ACHN (cell line): ENCODE results near the gene SAC3D1.
A peak's percentile ranks its signal among the peaks of the same experiment; 100 is the strongest.
"Not testable (repeated sequence)": the region's sequence is repeated elsewhere in the genome, so short reads cannot be mapped to it uniquely, and the experiment has no call there.

ENCODE experiments used
- DNase-seq: peaks from one replicate; pipeline ENCODE4 v3.0.0-alpha.2; 2015
- in situ Hi-C: cut with HindIII; loops from 2 replicates; pipeline ENCODE4 v1.10.0; 2017; ENCODE audit warnings: low sequenced_read_pairs, low pct_ligation_motif_present, low pct_unique_long_range_greater_than_20kb

SAC3D1 gene

DNA sequence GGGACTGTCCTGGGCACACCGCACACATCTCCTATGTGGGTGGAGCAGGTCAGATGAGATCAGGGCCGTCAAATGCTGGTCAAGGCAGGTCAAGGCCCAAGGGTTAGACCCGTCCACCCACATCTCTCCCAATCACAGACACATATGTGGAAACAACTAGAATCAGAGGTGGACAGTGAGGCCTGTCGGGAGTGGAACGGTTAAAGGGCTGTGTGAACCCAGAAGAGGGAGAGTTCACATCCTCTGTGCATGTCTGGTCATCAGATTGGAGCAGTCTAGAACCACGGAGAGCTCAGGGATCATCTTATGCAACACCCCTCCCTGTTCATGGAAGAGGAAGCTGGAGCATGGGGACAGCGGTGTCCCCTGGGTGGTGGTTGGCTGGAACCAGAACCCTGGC is 21.2 kb upstream of the SAC3D1 start:
- in situ Hi-C loops: no loop called here

DNA sequence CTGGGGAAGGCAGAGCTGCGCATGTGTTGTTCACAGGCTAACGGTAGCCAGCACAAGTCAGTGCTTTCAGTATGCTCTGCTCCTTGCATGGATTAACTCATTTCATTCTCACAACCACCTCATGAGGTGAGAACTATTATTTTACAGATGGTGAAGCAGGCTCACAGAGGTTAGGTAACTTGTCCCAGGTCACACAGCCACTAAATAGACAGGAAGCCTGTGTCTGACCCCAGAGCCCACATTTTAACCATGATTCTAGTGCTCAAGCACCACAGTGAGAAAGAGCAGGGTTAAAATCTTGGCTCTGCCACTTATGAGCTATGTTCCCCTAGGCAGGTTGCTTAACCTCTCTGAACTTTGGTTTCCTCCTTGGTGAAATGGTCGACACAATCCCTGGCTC is 20.0 kb upstream of the SAC3D1 start:
- in situ Hi-C loops: no loop called here
- DNase-seq: no peak

More for the DNA sequence above, 21.2 kb upstream of the SAC3D1 start:
- no peak for DNase-seq

GRCh38 chr11:65021509-65021908 is 19.5 kb upstream of the SAC3D1 start:
- no peak for DNase-seq
- in situ Hi-C loops: no loop called here

- in situ Hi-C loops, DNase-seq: not testable (repeated sequence)
These were observed 17.5 kb upstream of the SAC3D1 start for GRCh38 chr11:65023502-65023901.

DNA sequence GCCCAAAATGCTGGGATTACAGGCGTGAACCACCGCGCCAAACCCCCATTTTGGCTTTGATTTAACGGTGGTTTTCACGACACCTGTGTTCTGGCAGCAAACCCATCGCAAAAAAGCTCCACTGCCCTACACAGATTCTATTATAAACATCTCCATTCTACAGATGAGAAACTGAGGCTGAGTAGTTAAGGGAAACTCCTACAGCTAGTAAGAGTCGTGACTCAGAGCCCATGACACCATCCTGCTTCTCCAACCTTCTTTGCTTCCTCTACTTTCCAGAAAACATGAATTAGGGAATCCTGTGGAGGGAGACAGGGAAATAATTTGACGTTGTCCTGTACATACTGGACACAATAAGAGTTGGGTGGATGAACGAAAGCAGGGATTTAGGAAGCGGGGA is 14.2 kb upstream of the SAC3D1 start:
- in situ Hi-C loops: no loop called here
- no peak for DNase-seq

DNA sequence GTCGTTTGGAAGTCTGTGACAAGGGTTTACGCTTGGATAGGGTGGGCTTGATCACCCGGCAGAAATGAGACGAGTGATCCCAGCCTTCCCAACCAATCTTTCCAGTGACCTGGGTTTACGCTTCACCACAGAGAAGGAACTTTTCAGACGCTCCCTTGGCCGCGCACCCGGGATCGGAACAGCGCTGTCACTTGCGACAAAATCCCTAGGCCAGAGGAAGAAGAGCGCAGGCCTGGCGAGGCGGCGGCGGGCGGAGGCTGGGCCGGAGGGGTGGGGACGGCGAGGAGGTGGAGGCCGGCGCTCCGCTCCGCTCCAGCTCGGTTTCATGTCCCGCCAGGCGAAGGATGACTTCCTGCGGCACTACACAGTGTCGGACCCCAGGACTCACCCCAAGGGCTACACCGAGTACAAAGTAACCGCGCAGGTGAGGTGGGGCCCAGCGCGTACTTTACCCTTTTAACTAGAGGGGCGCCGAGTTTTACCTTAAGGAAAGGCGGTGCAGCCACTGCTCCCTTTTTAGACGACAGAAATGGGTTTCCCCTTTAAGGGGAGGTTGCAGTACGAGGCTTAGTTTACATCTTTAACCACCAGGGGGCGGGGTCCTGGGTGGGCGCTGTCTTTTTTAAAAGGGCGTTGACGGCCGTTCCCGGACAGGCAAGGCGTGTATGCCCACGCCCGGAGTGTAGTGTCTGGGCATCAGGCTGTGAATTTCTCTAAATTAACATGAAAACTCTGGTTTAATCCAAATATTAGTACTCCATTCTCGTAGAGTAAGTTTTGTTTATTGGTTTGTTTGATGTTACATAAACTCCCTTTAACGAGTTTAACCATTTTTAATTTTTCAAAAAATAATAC is 13.6 kb upstream of the SAC3D1 start, which contains the start of gene SNX15:
Gene SNX15, plus strand, starts transcription at position 227 of the 855 bp plus-strand sequence. Its CDS starts 99 bp downstream, at position 326.
- in situ Hi-C loops: no loop called here
- peak; percentile 93 for DNase-seq

DNA sequence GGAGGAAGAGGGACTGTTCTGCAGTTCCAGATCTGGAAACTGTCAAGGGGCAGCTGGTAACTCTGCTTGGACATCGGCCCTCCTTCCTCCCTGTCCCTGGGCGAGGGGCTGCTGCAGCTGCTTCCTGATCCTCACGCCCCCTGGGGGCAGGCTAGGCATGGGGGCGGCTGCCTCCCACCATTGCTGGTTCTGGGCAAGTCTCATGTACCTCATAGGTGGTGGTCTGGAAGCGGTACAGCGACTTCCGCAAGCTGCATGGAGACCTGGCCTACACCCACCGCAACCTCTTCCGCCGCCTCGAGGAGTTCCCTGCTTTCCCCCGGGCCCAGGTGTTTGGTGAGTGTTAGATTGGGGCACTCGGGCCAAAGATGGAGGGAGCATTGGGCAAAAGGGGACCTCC is 8.8 kb upstream of the SAC3D1 start:
- in situ Hi-C loops: no loop called here
- no peak for DNase-seq

DNA sequence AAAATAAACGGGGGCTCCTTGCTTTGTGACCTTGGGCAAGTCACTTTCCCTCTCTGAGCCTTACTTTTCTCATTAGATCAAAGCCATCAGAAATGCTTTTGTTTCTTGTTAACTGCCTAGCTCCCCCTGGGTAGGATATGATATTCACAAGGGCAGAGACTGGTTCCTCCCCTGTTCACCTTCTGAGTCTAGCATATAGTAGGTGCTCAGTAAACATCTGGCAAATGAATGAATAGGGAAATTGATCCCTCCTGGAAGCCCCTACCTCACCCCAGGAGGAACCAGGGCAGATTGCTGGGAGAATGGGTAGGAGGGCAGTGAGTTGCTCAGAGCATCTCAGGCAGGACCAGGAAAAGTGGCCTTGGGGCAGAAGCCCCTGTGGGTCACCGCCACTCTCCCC is 6.6 kb upstream of the SAC3D1 start:
- in situ Hi-C loops: no loop called here
- DNase-seq: no peak

GRCh38 chr11:65035579-65035978 is 5.4 kb upstream of the SAC3D1 start:
- in situ Hi-C loops: no loop called here
- DNase-seq: no peak

GRCh38 chr11:65036931-65037330 is 4.1 kb upstream of the SAC3D1 start:
- no peak for DNase-seq
- in situ Hi-C loops: no loop called here

DNA sequence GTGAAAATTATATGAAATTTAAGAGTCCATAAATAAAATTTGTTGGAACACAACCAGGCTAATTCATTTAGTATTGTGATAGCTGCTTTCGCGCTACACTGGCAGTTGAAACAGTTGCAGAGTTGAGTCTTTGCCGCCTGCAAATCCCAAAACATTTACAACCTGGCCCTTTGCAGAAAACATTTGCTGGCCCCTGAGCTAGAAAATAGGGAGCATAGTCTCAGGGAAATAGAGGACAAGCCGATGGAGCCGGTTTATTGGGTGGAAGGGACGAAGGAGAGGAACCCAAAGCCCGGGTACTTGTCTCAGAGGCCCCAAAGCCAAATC is 527 bp upstream of the SAC3D1 start:
- in situ Hi-C loops: no loop called here
- DNase-seq: no peak

- DNase-seq: no peak
These were observed 1.9 kb downstream of the SAC3D1 start for GRCh38 chr11:65042891-65043290.

GRCh38 chr11:65043881-65044501 is 3.0 kb downstream of the SAC3D1 start:
- in situ Hi-C loops: no loop called here
- DNase-seq: no peak

More at GRCh38 chr11:65042891-65043290, 1.9 kb downstream of the SAC3D1 start:
- in situ Hi-C loops: no loop called here

- DNase-seq: no peak
- in situ Hi-C loops: no loop called here
These were observed 4.1 kb downstream of the SAC3D1 start for GRCh38 chr11:65045061-65045460.

GRCh38 chr11:65045728-65046127 is 4.7 kb downstream of the SAC3D1 start:
- DNase-seq: no peak
- in situ Hi-C loops: no loop called here

DNA sequence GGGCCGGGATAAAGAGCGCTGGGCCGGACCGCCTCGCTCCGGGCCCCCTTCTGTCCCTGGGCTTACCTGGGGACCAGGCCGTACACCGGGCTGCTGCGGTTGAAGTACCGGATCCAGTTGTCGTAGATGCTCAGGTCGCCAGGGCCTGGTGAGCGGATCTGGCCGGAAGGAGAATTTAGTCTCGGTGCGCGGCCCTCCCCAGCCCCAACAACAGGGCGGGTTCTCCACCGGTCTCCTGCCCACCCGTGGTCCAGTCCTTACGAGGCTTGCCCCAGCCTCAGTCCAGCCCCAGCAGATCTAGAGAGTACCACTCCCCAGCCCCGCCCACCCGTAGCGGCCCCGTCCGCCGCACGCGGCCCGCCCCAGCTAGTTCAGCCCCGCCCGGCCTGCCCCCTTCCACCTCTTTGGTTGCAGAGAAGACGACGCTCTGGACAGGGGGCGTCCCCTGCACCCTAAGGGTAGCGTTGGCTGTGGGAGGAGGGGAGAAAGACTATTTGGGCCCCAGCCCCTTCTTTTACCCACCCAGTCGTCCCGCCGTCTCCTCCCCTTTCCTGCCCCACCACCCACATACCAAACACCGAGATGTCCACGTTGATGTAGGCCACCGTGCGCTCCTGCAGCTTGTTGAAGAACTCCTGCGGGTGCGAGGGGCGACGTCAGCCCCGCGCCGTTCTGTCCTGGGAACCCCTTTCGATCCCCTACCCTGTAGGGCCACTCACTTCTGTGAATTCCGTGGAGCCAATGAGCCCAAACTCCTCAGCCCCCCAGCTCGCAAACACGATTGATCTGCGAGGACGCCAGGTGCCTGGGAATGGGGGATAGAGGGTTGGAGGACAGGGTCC is 6.8 kb downstream of the SAC3D1 start:
- no peak for DNase-seq
- in situ Hi-C loops: no loop called here

DNA sequence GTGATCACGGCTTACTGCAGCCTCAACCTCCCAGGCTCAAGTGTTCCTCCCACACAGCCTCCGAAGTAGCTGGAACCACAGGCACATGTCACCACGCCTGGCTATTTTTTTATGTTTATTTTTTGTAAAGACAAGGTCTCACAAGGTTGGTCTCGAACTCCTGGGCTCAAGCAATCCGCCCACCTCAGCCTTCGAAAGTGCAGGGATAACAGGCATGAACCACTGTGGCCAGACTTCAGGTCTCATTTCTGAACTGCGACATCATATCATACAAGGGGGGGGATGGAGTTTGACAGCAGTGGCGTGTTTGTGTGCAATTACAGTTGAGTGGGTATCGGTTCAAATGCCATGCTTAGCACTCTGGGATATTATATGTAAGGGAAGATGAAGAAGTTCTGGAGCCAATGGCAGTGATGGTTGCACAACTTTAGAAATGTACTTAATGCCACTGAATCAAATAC is 10.4 kb downstream of the SAC3D1 start:
- in situ Hi-C loops: no loop called here

DNA sequence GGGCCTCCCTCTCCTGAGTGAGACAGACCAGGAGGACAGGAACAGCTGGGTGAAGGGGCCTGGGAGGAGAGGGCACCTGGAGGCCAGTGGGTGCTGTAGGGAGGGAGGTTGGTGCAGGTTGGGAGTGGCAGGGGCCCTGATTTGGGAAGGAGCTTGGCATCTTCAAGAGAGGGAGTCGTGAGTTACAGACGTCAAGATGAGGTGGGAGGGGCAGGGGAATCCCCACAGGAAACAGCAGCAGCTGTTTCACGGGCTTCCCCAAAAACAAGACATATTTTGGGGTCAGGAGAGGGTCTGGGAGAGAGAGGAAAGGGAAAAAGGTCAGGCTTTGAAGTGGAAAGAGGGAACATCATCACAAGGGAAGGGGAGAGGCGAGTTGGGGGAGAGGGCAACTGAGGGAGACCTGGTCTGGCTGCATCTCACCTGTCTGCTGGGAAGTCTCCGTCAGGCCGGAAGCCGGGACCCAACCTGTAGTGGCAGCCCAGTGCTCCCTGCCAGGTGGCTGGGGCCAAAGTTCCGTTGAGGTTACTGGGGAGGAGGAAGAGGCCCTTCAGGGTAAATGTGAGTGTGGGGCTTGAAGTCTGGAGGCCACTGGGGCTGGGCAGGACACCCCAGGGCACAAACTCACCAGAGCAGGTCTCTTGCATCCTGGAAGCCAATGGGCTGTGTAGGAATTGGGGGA is 13.0 kb downstream of the SAC3D1 start:
- DNase-seq: no peak
- in situ Hi-C loops: no loop called here

More for the DNA sequence above, 10.4 kb downstream of the SAC3D1 start:
- no peak for DNase-seq

GRCh38 chr11:65055538-65055937 is 14.5 kb downstream of the SAC3D1 start:
- DNase-seq: no peak
- in situ Hi-C loops: no loop called here
